Motor neuron (in vitro differentiated cells): ENCODE measurements around the gene USP24. TPM values are rescaled to one million over a fixed set of nuclear protein-coding genes. Genes with fewer than 3 reads are reported as not detected.

Experiments used
- ATAC-seq, 8 experiments: fragments of 200-7000 bp; cut with Tn5 transposase; replicated peaks in 6 of 8; 2 replicates each; pipeline ENCODE4 v1.8.0; 2021; ENCODE audit warnings: mild to moderate bottlenecking in 8 of 8, moderate library complexity in 8 of 8
- H3K27ac ChIP-seq, 2 donors: fragments of 250-450 bp; sonication (Bioruptor Pico); 2 replicates each; pipeline ENCODE4 v1.9.0; 2021; ENCODE audit warnings: antibody characterized with exemption in 2 of 2, mild to moderate bottlenecking in 2 of 2, moderate library complexity in 1 of 2
- H3K4me1 ChIP-seq, 2 donors: fragments of 250-450 bp; sonication (Bioruptor Pico); replicated peaks in 1 of 2; 2 replicates each; pipeline ENCODE4 v1.6.1; 2021; ENCODE audit warnings: antibody characterized with exemption in 2 of 2, mild to moderate bottlenecking in 2 of 2, moderate library complexity in 1 of 2
- H3K4me3 ChIP-seq, 5 donors: fragments of 250-450 bp; sonication (Bioruptor Pico); 2 replicates each; pipeline ENCODE4 v1.9.0; 2021; ENCODE audit warnings: antibody characterized with exemption in 5 of 5, mild to moderate bottlenecking in 5 of 5, moderate library complexity in 4 of 5
- WGBS, 10 experiments: fragments of 450-650 bp; shearing (Covaris generic); methylation state at CpG; one replicate each; pipeline ENCODE4 v1.0.0; 2022; 5-methylcytosine and 5-hydroxymethylcytosine counted together
- in situ Hi-C, 9 experiments: fragments of 400-800 bp; cut with MboI; loops; one replicate each; pipeline ENCODE4 v1.15.0; 2021; ENCODE audit warnings: low sequenced_read_pairs in 9 of 9, low pct_unique_long_range_greater_than_20kb in 2 of 9; ENCODE audit not compliant: unreplicated experiment in 9 of 9
- total RNA-seq, 8 experiments: library from RNA; unstranded; fragments of 300-600 nt; gene quantifications; 2 replicates each; pipeline versions ENCODE4 v1.2.3 to v1.2.4, GENCODE V29; 2022

Gene USP24
- total RNA-seq, 8 experiments from 2014 or later, result 25.4 to 59.2 (median 46.5) TPM

GRCh38 chr1:55064071-55064581 is 151.0 kb downstream of the USP24 start:
- H3K27ac ChIP-seq, result no peak overlapping the region
- in situ Hi-C loops, result no loop called here
- no peaks in the 10 kb centered on the region for H3K4me1 ChIP-seq
- 26 to 92% (median 71%) methylated on average over 3 to 9 of the region's 12 CpGs; no CpG with 5 or more reads in 2 of the 10 experiments for WGBS, 10 experiments
- H3K4me3 ChIP-seq, result no peak overlapping the region
- ATAC-seq, result peak in 6 of 8 experiments; percentile 4 to 37 (median 20)

GRCh38 chr1:55063577-55063942 is 151.6 kb downstream of the USP24 start:
- 60 to 95% (median 86%) methylated on average over 1 to 5 of the region's 9 CpGs; no CpG with 5 or more reads in 6 of the 10 experiments for WGBS, 10 experiments
- in situ Hi-C loops, result no loop called here
- Histone ChIP-seq H3K27ac (no peak overlapping the region), H3K4me3 (no peak overlapping the region), H3K4me1 (no peaks in the 10 kb centered on the region)
- ATAC-seq, result no peak

GRCh38 chr1:55062801-55063576 is 152.2 kb downstream of the USP24 start:
- Histone ChIP-seq H3K4me3 (no peak overlapping the region), H3K4me1 (no peaks in the 10 kb centered on the region), H3K27ac (no peak overlapping the region)
- 82 to 100% (median 93%) methylated on average over 1 to 10 of the region's 29 CpGs; no CpG with 5 or more reads in 7 of the 10 experiments for WGBS, 10 experiments
- ATAC-seq, result peak in 2 of 8 experiments; percentile 11 to 12
- in situ Hi-C loops, result no loop called here

GRCh38 chr1:55061706-55062321 is 153.3 kb downstream of the USP24 start:
- no peak for ATAC-seq
- H3K4me3 ChIP-seq, result no peak overlapping the region
- WGBS, 10 experiments, result 71 to 83% (median 80%) methylated on average over 1 to 4 of the region's 4 CpGs; no CpG with 5 or more reads in 4 of the 10 experiments
- in situ Hi-C loops, result no loop called here
- H3K27ac ChIP-seq, result no peak overlapping the region
- H3K4me1 ChIP-seq, result no peaks in the 10 kb centered on the region

- ATAC-seq, result no peak
- no peaks in the 10 kb centered on the region for H3K4me1 ChIP-seq
- H3K4me3 ChIP-seq, result no peak overlapping the region
- 77 to 100% (median 95%) methylated on average over 2 to 10 of the region's 13 CpGs; no CpG with 5 or more reads in 5 of the 10 experiments for WGBS, 10 experiments
- H3K27ac ChIP-seq, result no peak overlapping the region
- in situ Hi-C loops, result no loop called here
Observed at GRCh38 chr1:55061000-55061705, 154.0 kb downstream of the USP24 start.

GRCh38 chr1:55060133-55060999 is 154.8 kb downstream of the USP24 start:
- H3K4me3 ChIP-seq, result no peak overlapping the region
- in situ Hi-C loops, result no loop called here
- no peak overlapping the region for H3K27ac ChIP-seq
- ATAC-seq, result peak in 3 of 8 experiments; percentile 12 to 81 (median 67)
- WGBS, 10 experiments, result 74 to 100% (median 93%) methylated on average over 1 to 13 of the region's 14 CpGs; no CpG with 5 or more reads in 3 of the 10 experiments
- H3K4me1 ChIP-seq, result no peaks in the 10 kb centered on the region

GRCh38 chr1:55059302-55060132 is 155.6 kb downstream of the USP24 start:
- no peak overlapping the region for H3K27ac ChIP-seq

GRCh38 chr1:55057956-55058298 is 157.2 kb downstream of the USP24 start:
- H3K27ac ChIP-seq, result no peak overlapping the region
- peaks cover 0 to 3% of the 10 kb centered on the region in 2 donors for H3K4me1 ChIP-seq
- 83 to 93% (median 90%) methylated on average over 1 to 5 of the region's 6 CpGs; no CpG with 5 or more reads in 7 of the 10 experiments for WGBS, 10 experiments
- in situ Hi-C loops, result no loop called here
- H3K4me3 ChIP-seq, result no peak overlapping the region
- no peak for ATAC-seq

More at GRCh38 chr1:55059302-55060132, 155.6 kb downstream of the USP24 start:
- ATAC-seq, result no peak
- 60 to 100% (median 88%) methylated on average over 1 to 11 of the region's 14 CpGs; no CpG with 5 or more reads in 2 of the 10 experiments for WGBS, 10 experiments
- H3K4me3 ChIP-seq, result no peak overlapping the region
- no peaks in the 10 kb centered on the region for H3K4me1 ChIP-seq
- in situ Hi-C loops, result no loop called here

- in situ Hi-C loops, result no loop called here
- Histone ChIP-seq H3K4me1 (peaks cover 0 to 3% of the 10 kb centered on the region in 2 donors), H3K27ac (no peak overlapping the region), H3K4me3 (no peak overlapping the region)
- no peak for ATAC-seq
- 7 to 100% (median 84%) methylated on average over 1 to 10 of the region's 15 CpGs; no CpG with 5 or more reads in 4 of the 10 experiments for WGBS, 10 experiments
Observed at GRCh38 chr1:55057270-55057955, 157.8 kb downstream of the USP24 start.

GRCh38 chr1:55056632-55056992 is 158.6 kb downstream of the USP24 start:
- Histone ChIP-seq H3K27ac (no peak overlapping the region), H3K4me1 (peaks cover 0 to 3% of the 10 kb centered on the region in 2 donors), H3K4me3 (no peak overlapping the region)
- WGBS, 10 experiments, result 88 to 100% (median 94%) methylated on average over 5 to 17 of the region's 20 CpGs; no CpG with 5 or more reads in 5 of the 10 experiments
- in situ Hi-C loops, result no loop called here
- ATAC-seq, result no peak

GRCh38 chr1:55055951-55056631 is 159.1 kb downstream of the USP24 start:
- WGBS, 10 experiments, result 87 to 94% (median 89%) methylated on average over 3 to 19 of the region's 42 CpGs; no CpG with 5 or more reads in 6 of the 10 experiments
- in situ Hi-C loops, result no loop called here

More at GRCh38 chr1:55055951-55056631, 159.1 kb downstream of the USP24 start:
- no peak for ATAC-seq
- no peak overlapping the region for H3K4me3 ChIP-seq
- H3K27ac ChIP-seq, result no peak overlapping the region
- H3K4me1 ChIP-seq, result peaks cover 0 to 3% of the 10 kb centered on the region in 2 donors
